ENCODE results near the gene MAD1L1.

GRCh38 chr7:2203766-2204300, 28.9 kb downstream of the MAD1L1 start:
- TF ChIP-seq, protein P1, sequence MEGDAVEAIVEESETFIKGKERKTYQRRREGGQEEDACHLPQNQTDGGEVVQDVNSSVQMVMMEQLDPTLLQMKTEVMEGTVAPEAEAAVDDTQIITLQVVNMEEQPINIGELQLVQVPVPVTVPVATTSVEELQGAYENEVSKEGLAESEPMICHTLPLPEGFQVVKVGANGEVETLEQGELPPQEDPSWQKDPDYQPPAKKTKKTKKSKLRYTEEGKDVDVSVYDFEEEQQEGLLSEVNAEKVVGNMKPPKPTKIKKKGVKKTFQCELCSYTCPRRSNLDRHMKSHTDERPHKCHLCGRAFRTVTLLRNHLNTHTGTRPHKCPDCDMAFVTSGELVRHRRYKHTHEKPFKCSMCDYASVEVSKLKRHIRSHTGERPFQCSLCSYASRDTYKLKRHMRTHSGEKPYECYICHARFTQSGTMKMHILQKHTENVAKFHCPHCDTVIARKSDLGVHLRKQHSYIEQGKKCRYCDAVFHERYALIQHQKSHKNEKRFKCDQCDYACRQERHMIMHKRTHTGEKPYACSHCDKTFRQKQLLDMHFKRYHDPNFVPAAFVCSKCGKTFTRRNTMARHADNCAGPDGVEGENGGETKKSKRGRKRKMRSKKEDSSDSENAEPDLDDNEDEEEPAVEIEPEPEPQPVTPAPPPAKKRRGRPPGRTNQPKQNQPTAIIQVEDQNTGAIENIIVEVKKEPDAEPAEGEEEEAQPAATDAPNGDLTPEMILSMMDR (conservative IDR thresholded peaks at IDR 0.05): no peak
- TF ChIP-seq EZH2 (IDR thresholded peaks at IDR 0.05; ENCODE audit: low read depth): no peak

All from PC-9 (cell line).